Measurements from ENCODE around the gene TNK2.

DNA sequence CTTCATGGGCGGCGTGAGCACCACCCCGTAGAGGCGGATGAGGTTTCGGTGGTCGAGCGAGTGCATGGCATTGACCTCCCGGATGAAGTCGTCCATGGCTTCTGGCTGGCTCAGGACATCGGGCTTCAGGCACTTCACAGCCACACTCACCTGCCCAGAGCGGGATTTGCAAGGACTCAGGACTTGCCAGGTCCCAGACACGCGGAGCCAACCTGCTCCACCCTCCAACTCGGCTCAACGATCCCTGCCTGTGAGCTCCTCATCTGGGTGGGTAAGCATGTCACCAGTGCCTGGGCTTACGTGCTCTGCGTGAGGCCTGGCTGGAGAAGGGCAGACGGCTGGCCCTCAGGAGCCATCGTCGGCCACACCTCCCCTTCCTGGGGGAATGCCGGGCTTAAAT lies 25.2 kb downstream of the TNK2 start:
- TF ChIP-seq HDGF (IDR thresholded peaks at IDR 0.05; ENCODE audit: borderline replicate concordance) (no peak), PKNOX1 (IDR thresholded peaks at IDR 0.05) (no peak), FOXM1 (IDR thresholded peaks at IDR 0.05; ENCODE audit: borderline replicate concordance) (no peak), SP1 (IDR thresholded peaks at IDR 0.05) (no peak)
